Common myeloid progenitor, CD34-positive (primary cell): ENCODE measurements around the gene NGRN.

Experiments used
- CTCF ChIA-PET: fragments of 350-600 bp; sonication (Branson Sonifier 250); formaldehyde crosslinking; loops from one replicate; lab custom pipeline; 2021; ENCODE audit warnings: antibody characterized with exemption; lab: Charles Lee
- POLR2A ChIA-PET: fragments of 350-600 bp; sonication (Branson Sonifier 250); formaldehyde crosslinking; loops from one replicate; lab custom pipeline; 2021; ENCODE audit warnings: antibody characterized with exemption; lab: Charles Lee
- DNase-seq, 3 donors: peaks; one replicate each; pipeline versions ENCODE4 v3.0.0 to v3.0.0-alpha.2; 2013
- H3K27ac ChIP-seq, 2 experiments: 1 replicate in 1 of 2; 2 replicates in 1 of 2; pipeline ENCODE4 v1.7.0; 2013; ENCODE audit warnings: inconsistent platforms in 2 of 2, low read length in 2 of 2, mild to moderate bottlenecking in 2 of 2, low read depth in 1 of 2, moderate library complexity in 1 of 2; ENCODE audit not compliant: severe bottlenecking in 2 of 2, insufficient read depth in 1 of 2, poor library complexity in 1 of 2
- H3K27me3 ChIP-seq, 5 experiments: replicated peaks in 2 of 5; 1 replicate in 3 of 5; 2 replicates in 2 of 5; pipeline versions ENCODE4 v1.6.1 to v1.7.0; 2013; ENCODE audit warnings: low read length in 4 of 5, mild to moderate bottlenecking in 2 of 5, moderate library complexity in 2 of 5, inconsistent platforms in 1 of 5; ENCODE audit not compliant: insufficient read depth in 5 of 5, control insufficient read depth in 4 of 5
- H3K36me3 ChIP-seq, 4 experiments: 1 replicate in 2 of 4; 2 replicates in 2 of 4; pipeline versions ENCODE4 v1.6.1 to v1.7.0; 2013; ENCODE audit warnings: low read length in 3 of 4, control low read depth in 1 of 4, mild to moderate bottlenecking in 1 of 4; ENCODE audit not compliant: control insufficient read depth in 4 of 4, insufficient read depth in 4 of 4
- H3K4me1 ChIP-seq, 4 experiments: 1 replicate in 3 of 4; 2 replicates in 1 of 4; pipeline versions ENCODE4 v1.6.1 to v1.7.1; 2013; ENCODE audit warnings: low read length in 3 of 4, mild to moderate bottlenecking in 3 of 4, control low read depth in 1 of 4, inconsistent platforms in 1 of 4, moderate library complexity in 1 of 4; ENCODE audit not compliant: control insufficient read depth in 4 of 4, insufficient read depth in 4 of 4; ENCODE audit errors: control extremely low read depth in 1 of 4
- H3K4me3 ChIP-seq, 7 experiments: 1 replicate in 4 of 7; 2 replicates in 3 of 7; pipeline versions ENCODE4 v1.5.1 to v1.7.0; 2013; ENCODE audit warnings: mild to moderate bottlenecking in 7 of 7, low read length in 6 of 7, moderate library complexity in 6 of 7, inconsistent platforms in 2 of 7, low read depth in 2 of 7, control low read depth in 1 of 7; ENCODE audit not compliant: insufficient read depth in 4 of 7, control insufficient read depth in 1 of 7; ENCODE audit errors: extremely low read depth in 1 of 7
- H3K9me3 ChIP-seq, 5 experiments: 1 replicate in 4 of 5; 2 replicates in 1 of 5; pipeline versions ENCODE4 v1.6.1 to v1.7.1; 2013; ENCODE audit warnings: low read length in 4 of 5, mild to moderate bottlenecking in 2 of 5, inconsistent platforms in 1 of 5, low read depth in 1 of 5, moderate library complexity in 1 of 5; ENCODE audit not compliant: control insufficient read depth in 4 of 5, insufficient read depth in 2 of 5; ENCODE audit errors: control extremely low read depth in 1 of 5
- WGBS: methylation state at CpG from one replicate; pipeline ENCODE4 v1.1.5; 2013; ENCODE audit not compliant: insufficient coverage; 5-methylcytosine and 5-hydroxymethylcytosine counted together

Gene NGRN

DNA sequence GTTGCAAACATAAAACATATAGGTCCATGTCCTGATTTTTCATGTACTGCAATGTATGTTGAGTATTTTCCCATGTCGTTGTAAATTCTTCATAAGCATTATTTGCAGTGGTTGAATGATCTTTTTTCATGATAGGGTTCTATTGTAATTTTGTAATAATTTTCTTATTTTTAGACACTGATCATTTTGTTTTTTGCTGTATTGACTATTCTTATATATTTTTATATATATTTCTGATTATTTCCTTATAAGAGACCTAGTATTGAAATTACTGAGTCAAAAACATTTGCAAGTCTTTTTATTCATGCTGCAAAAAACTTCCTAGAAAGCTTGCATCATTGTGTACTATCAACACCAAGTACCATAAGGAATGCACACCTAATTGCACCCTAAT is 55.4 kb downstream of the NGRN start:
- Histone ChIP-seq H3K36me3 (no peaks in the 10 kb centered on the region), H3K4me1 (peaks cover 0 to 5% (median 2%) of the 10 kb centered on the region in 4 experiments), H3K27me3 (peaks cover 0 to 2% (median 0%) of the 10 kb centered on the region in 5 experiments), H3K4me3 (no peak overlapping the region), H3K27ac (no peak overlapping the region), H3K9me3 (no peaks in the 10 kb centered on the region)
- WGBS: no CpG with 5 or more reads among the region's 1 CpG
- no peak for DNase-seq
- ChIA-PET POLR2A (interaction anchor here (0.9 kb wide), 1 partner anchor 160 kb away, joined by 6 read pairs; no protein-coding TSS in a partner anchor), CTCF (interaction anchor here (0.7 to 10.7 kb wide), 24 partner anchors 8 to 612 kb away, joined by 3 to 134 read pairs (median 6); partner anchors contain the start of genes CIB1, HDDC3 and ZNF774)
